Thoracic aorta (tissue), 2 donors: Measurements from ENCODE around the gene STAB1. TPM values are rescaled to one million over a fixed set of nuclear protein-coding genes. Genes with fewer than 3 reads are reported as not detected.

Experiments used
- ATAC-seq: fragments of 150-250 bp; one replicate; pipeline ENCODE4 v1.8.0; 2017; ENCODE audit warnings: low read depth; ENCODE audit not compliant: insufficient number of reproducible peaks, low FRiP score
- DNase-seq: peaks from one replicate; pipeline ENCODE4 v3.0.0-alpha.2; 2020; ENCODE audit warnings: low spot score
- H3K27ac ChIP-seq, 2 donors: fragments of 200-600 bp; sonication (generic); 1 replicate in 1 of 2; 2 replicates in 1 of 2; pipeline ENCODE4 v1.5.1; 2016; ENCODE audit warnings: mild to moderate bottlenecking in 2 of 2, moderate library complexity in 2 of 2
- H3K27me3 ChIP-seq: fragments of 200-600 bp; sonication (generic); replicated peaks from 2 replicates; pipeline ENCODE4 v1.6.0; 2016; ENCODE audit warnings: mild to moderate bottlenecking; ENCODE audit not compliant: insufficient read depth
- H3K36me3 ChIP-seq: fragments of 200-600 bp; sonication (generic); one replicate; pipeline ENCODE4 v1.5.1; 2016
- H3K4me1 ChIP-seq, 2 donors: fragments of 200-600 bp; sonication (generic); 1 replicate in 1 of 2; 2 replicates in 1 of 2; pipeline versions ENCODE4 v1.5.1 to v1.6.0; 2016; ENCODE audit warnings: low read depth in 2 of 2, mild to moderate bottlenecking in 1 of 2; ENCODE audit not compliant: control insufficient read depth in 1 of 2
- H3K4me3 ChIP-seq: fragments of 200-600 bp; sonication (generic); 2 replicates; pipeline ENCODE4 v1.5.1; 2016; ENCODE audit warnings: mild to moderate bottlenecking
- H3K9me3 ChIP-seq: fragments of 200-600 bp; sonication (generic); 2 replicates; pipeline ENCODE4 v1.5.1; 2016
- total RNA-seq, 2 donors: library from RNA; depleted of rRNA; stranded (reverse); fragments of >200 nt; gene quantifications; one replicate each; pipeline versions ENCODE4 v1.1.0 to v1.2.3, GENCODE V29; 2016
- TF ChIP-seq, protein P1 (sequence below): fragments of 200-600 bp; sonication (generic); IDR thresholded peaks from one replicate; pipeline ENCODE4 v1.5.1; 2019; ENCODE audit warnings: antibody characterized with exemption

STAB1 gene
- total RNA-seq, 2 donors from 2014 or later, result 249 to 837 TPM

DNA sequence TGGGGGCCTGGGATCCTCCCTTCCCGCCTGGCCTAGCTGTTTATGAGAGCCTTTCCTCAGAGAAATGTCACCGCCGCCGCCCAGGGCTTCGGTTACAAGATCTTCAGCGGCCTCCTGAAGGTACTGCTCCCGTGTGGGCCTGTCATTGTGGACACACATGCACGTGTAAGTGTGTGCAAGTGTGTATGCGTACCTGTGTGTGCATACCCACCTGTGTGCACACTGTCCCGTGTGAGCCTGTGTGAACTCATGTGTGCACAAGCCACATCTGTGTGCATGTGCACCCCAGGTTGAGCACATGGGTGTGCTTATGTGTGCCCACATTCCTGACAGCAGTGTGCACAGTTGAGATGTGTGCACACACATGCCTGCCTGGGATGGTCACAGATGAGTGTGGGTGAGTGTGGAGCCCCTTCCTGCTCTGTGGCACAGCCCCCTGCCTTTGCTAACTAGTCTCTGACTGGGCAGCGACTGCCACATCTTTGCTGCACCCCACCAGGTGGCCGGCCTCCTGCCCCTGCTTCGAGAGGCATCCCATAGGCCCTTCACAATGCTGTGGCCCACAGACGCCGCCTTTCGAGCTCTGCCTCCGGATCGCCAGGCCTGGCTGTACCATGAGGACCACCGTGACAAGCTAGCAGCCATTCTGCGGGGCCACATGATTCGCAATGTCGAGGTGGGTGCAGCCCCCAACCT, 24.5 kb downstream of the STAB1 start:
- no peaks in the 10 kb centered on the region for H3K36me3 ChIP-seq
- H3K4me3 ChIP-seq, result no peak overlapping the region
- TF ChIP-seq, protein P1, sequence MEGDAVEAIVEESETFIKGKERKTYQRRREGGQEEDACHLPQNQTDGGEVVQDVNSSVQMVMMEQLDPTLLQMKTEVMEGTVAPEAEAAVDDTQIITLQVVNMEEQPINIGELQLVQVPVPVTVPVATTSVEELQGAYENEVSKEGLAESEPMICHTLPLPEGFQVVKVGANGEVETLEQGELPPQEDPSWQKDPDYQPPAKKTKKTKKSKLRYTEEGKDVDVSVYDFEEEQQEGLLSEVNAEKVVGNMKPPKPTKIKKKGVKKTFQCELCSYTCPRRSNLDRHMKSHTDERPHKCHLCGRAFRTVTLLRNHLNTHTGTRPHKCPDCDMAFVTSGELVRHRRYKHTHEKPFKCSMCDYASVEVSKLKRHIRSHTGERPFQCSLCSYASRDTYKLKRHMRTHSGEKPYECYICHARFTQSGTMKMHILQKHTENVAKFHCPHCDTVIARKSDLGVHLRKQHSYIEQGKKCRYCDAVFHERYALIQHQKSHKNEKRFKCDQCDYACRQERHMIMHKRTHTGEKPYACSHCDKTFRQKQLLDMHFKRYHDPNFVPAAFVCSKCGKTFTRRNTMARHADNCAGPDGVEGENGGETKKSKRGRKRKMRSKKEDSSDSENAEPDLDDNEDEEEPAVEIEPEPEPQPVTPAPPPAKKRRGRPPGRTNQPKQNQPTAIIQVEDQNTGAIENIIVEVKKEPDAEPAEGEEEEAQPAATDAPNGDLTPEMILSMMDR, result no peak

GRCh38 chr3:52520141-52520667, 25.1 kb downstream of the STAB1 start:
- H3K36me3 ChIP-seq, result no peaks in the 10 kb centered on the region

More for the DNA sequence above, 24.5 kb downstream of the STAB1 start:
- peaks cover 0 to 3% of the 10 kb centered on the region in 2 donors for H3K4me1 ChIP-seq
- ATAC-seq, result no peak
- H3K27ac ChIP-seq, result no peak overlapping the region
- no peaks in the 10 kb centered on the region for H3K27me3 ChIP-seq
- H3K9me3 ChIP-seq, result no peaks in the 10 kb centered on the region
- DNase-seq, result no peak

GRCh38 chr3:52520716-52521487, 25.8 kb downstream of the STAB1 start:
- Histone ChIP-seq H3K4me3 (no peak overlapping the region), H3K27me3 (no peaks in the 10 kb centered on the region), H3K27ac (no peak overlapping the region), H3K36me3 (no peaks in the 10 kb centered on the region), H3K9me3 (no peaks in the 10 kb centered on the region), H3K4me1 (peaks cover 5 to 14% of the 10 kb centered on the region in 2 donors)
- TF ChIP-seq, protein P1, result no peak
- DNase-seq, result no peak
- ATAC-seq, result no peak

More at GRCh38 chr3:52520141-52520667, 25.1 kb downstream of the STAB1 start:
- no peak overlapping the region for H3K4me3 ChIP-seq
- no peaks in the 10 kb centered on the region for H3K9me3 ChIP-seq
- H3K27ac ChIP-seq, result no peak overlapping the region
- no peak for ATAC-seq
- H3K27me3 ChIP-seq, result no peaks in the 10 kb centered on the region
- H3K4me1 ChIP-seq, result peaks cover under 1 to 9% of the 10 kb centered on the region in 2 donors
- TF ChIP-seq, protein P1, result no peak
- DNase-seq, result no peak

GRCh38 chr3:52521488-52521824, 26.3 kb downstream of the STAB1 start:
- H3K27ac ChIP-seq, result no peak overlapping the region
- DNase-seq, result no peak
- H3K27me3 ChIP-seq, result no peaks in the 10 kb centered on the region
- no peak for ATAC-seq
- TF ChIP-seq, protein P1, result no peak
- H3K4me1 ChIP-seq, result peaks cover 5 to 14% of the 10 kb centered on the region in 2 donors
- no peak overlapping the region for H3K4me3 ChIP-seq
- H3K36me3 ChIP-seq, result no peaks in the 10 kb centered on the region
- no peaks in the 10 kb centered on the region for H3K9me3 ChIP-seq
